ENCODE measurements around the gene FNDC7. TPM values are rescaled to one million over a fixed set of nuclear protein-coding genes. Genes with fewer than 3 reads are reported as not detected.
"Not testable (repeated sequence)": the region's sequence is repeated elsewhere in the genome, so short reads cannot be mapped to it uniquely, and the experiment has no call there.

FNDC7 gene
- total RNA-seq, 1 donor from 2014 or later: not detected

- no peak for DNase-seq
Measured at GRCh38 chr1:108745980-108746381, 33.3 kb downstream of the FNDC7 start.

- DNase-seq: peak; percentile 99
Measured at GRCh38 chr1:108746382-108747170, 33.9 kb downstream of the FNDC7 start, which contains the start of gene STXBP3. Gene STXBP3, plus strand, starts transcription at chr1:108746674. Its CDS starts 64 bp downstream, at chr1:108746738.

- peak; percentile 90 for DNase-seq
Measured at GRCh38 chr1:108747171-108747850, 34.6 kb downstream of the FNDC7 start.

- no peak for DNase-seq
Measured at GRCh38 chr1:108747898-108748297, 35.2 kb downstream of the FNDC7 start.

GRCh38 chr1:108749081-108749480 lies 36.4 kb downstream of the FNDC7 start:
- DNase-seq: no peak

- DNase-seq: no peak
Measured at GRCh38 chr1:108750476-108751181, 37.9 kb downstream of the FNDC7 start.

GRCh38 chr1:108753363-108753762 lies 40.7 kb downstream of the FNDC7 start:
- no peak for DNase-seq

- no peak for DNase-seq
Measured at GRCh38 chr1:108758796-108759195, 46.1 kb downstream of the FNDC7 start.

GRCh38 chr1:108767115-108767514 lies 54.4 kb downstream of the FNDC7 start:
- peak; percentile 90 for DNase-seq

GRCh38 chr1:108767708-108768107 lies 55.0 kb downstream of the FNDC7 start:
- no peak for DNase-seq

GRCh38 chr1:108777839-108778238 lies 65.1 kb downstream of the FNDC7 start:
- DNase-seq: no peak

GRCh38 chr1:108779455-108779854 lies 66.7 kb downstream of the FNDC7 start:
- DNase-seq: no peak

GRCh38 chr1:108780937-108781574 lies 68.3 kb downstream of the FNDC7 start:
- peak; percentile 16 for DNase-seq

- DNase-seq: not testable (repeated sequence)
Measured at GRCh38 chr1:108781575-108781944, 68.9 kb downstream of the FNDC7 start.

- DNase-seq: no peak
Measured at GRCh38 chr1:108785264-108785663, 72.6 kb downstream of the FNDC7 start.

GRCh38 chr1:108785880-108786279 lies 73.2 kb downstream of the FNDC7 start:
- no peak for DNase-seq

GRCh38 chr1:108791790-108792189 lies 79.1 kb downstream of the FNDC7 start:
- no peak for DNase-seq

Other genes with a start within 250 kb of the FNDC7 start
- 1.5 and 3.0 TPM in 2 replicates for gene EEIG2, start 152.8 kb upstream of the FNDC7 start, total RNA-seq
- 1.5 and 2.7 TPM in 2 replicates for gene HENMT1, start 51.8 kb upstream of the FNDC7 start, total RNA-seq
- gene PRPF38B, start 20.6 kb upstream of the FNDC7 start, total RNA-seq: 11.4 and 14.3 TPM in 2 replicates
- gene STXBP3, start 33.8 kb downstream of the FNDC7 start, total RNA-seq: 63.6 and 66.0 TPM in 2 replicates
- gene AKNAD1, start 144.2 kb downstream of the FNDC7 start, total RNA-seq: 0.34 TPM in 1 of 2 replicates, not detected in the other
- gene GPSM2, start 164.1 kb downstream of the FNDC7 start, total RNA-seq: 12.1 and 28.7 TPM in 2 replicates